OCI-M2 (cell line): ENCODE results near the gene UPK3A.

Source experiments
- DNase-seq: peaks from one replicate; lab custom pipeline; 2025; ENCODE audit not compliant: unreplicated experiment; lab: John Stamatoyannopoulos, UW

The UPK3A gene

GRCh38 chr22:45284705-45285262, at the start of gene UPK3A:
UPK3A (plus strand) TSS chr22:45284949; CDS start chr22:45285014, 65 bp downstream.
- DNase-seq, result no peak

- DNase-seq, result no peak
Observed at GRCh38 chr22:45235101-45235777, 49.5 kb upstream of the UPK3A start.

- no peak for DNase-seq
Observed at GRCh38 chr22:45235851-45236342, 48.9 kb upstream of the UPK3A start.

- no peak for DNase-seq
Observed at GRCh38 chr22:45237065-45237990, 47.4 kb upstream of the UPK3A start.

- no peak for DNase-seq
Observed at GRCh38 chr22:45238076-45238956, 46.4 kb upstream of the UPK3A start.

GRCh38 chr22:45238957-45239680, 45.6 kb upstream of the UPK3A start:
- no peak for DNase-seq

- DNase-seq, result no peak
Observed at GRCh38 chr22:45239681-45240051, 45.1 kb upstream of the UPK3A start.

- no peak for DNase-seq
Observed at GRCh38 chr22:45240104-45240809, 44.5 kb upstream of the UPK3A start.

- no peak for DNase-seq
Observed at GRCh38 chr22:45240810-45241631, 43.7 kb upstream of the UPK3A start, which contains the start of gene KIAA0930. KIAA0930 (minus strand) TSS chr22:45240894; CDS start chr22:45240703, 191 bp downstream.

- no peak for DNase-seq
Observed at GRCh38 chr22:45242778-45243191, 42.0 kb upstream of the UPK3A start.

GRCh38 chr22:45244916-45245315, 39.8 kb upstream of the UPK3A start:
- no peak for DNase-seq

- DNase-seq, result no peak
Observed at GRCh38 chr22:45246060-45246985, 38.4 kb upstream of the UPK3A start.

- no peak for DNase-seq
Observed at GRCh38 chr22:45248832-45249561, 35.8 kb upstream of the UPK3A start.

- no peak for DNase-seq
Observed at GRCh38 chr22:45251825-45252224, 32.9 kb upstream of the UPK3A start.

GRCh38 chr22:45253039-45253641, 31.6 kb upstream of the UPK3A start:
- DNase-seq, result no peak

GRCh38 chr22:45254388-45254787, 30.4 kb upstream of the UPK3A start:
- DNase-seq, result no peak
